Measurements from ENCODE around the gene SLC8A1.

SLC8A1 gene

GRCh38 chr2:40457837-40458236, 5.9 kb upstream of the SLC8A1 start:
- no peak for DNase-seq

- no peak for DNase-seq
These were observed 5.5 kb upstream of the SLC8A1 start for GRCh38 chr2:40457366-40457765.

- no peak for DNase-seq
These were observed 5.0 kb upstream of the SLC8A1 start for GRCh38 chr2:40456926-40457325.

GRCh38 chr2:40455661-40456060, 3.8 kb upstream of the SLC8A1 start:
- DNase-seq, result no peak

GRCh38 chr2:40454321-40454720, 2.4 kb upstream of the SLC8A1 start:
- no peak for DNase-seq

GRCh38 chr2:40452786-40453185, 896 bp upstream of the SLC8A1 start:
- no peak for DNase-seq

DNA sequence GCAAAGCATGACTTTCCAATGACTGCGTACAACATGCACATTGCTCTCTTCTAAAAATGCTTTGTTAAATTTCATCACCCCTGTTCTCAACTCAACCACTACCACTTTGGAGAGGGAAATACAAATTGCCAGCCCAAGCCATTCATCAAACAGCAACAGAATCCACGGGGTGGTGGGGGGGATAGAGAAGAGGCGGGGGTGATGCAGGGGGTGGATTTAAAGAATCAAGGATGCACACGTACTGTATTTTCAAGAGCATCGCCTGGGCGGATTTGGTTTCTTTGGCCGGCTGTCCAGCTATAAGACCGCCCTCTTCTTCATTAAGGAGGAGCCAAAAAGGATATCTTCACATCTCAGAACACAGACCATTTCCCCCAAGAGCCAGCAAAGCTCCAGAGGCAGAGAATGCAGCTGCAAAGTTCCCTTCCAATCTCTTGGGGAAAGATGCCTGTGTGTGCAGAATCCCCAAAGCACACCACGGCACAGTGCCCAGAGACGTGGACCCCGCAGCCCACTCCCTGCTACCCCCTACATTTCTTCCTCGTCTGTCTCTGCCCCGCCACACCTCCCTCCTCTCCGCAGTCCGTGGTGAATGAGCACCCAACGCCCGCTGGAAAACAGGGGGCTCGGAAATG, 977 bp downstream of the SLC8A1 start:
- DNase-seq, result peak; percentile 66

- DNase-seq, result no peak
These were observed 1.7 kb downstream of the SLC8A1 start for GRCh38 chr2:40450066-40450795.

DNA sequence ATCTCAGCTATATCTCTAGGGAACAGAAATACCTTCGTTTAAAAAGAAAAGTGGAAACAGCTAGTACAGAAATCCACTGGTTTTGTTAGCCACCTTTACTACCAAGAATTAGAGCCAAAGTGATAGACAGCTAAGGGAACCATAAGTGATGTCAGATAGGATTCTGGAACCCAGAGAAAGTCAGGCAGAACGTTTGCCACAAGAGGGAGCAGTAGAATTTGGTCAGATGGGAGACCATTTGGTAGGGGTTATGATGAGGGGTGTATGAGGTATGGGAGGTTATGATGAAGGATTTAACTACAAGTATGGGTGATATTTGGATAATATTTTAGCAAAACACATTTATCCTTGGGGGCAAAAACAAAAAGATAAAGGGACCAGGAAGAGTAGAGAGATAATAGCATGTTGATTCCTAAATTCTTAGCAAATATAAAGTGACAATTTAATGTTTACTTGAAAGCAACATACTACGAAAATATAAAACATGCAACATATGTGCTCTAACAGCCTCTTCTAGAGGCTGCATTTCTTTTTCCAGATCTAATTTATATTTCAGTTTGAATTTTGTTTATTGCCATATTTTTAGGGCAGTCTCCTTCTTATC, 3.3 kb downstream of the SLC8A1 start:
- no peak for DNase-seq

DNA sequence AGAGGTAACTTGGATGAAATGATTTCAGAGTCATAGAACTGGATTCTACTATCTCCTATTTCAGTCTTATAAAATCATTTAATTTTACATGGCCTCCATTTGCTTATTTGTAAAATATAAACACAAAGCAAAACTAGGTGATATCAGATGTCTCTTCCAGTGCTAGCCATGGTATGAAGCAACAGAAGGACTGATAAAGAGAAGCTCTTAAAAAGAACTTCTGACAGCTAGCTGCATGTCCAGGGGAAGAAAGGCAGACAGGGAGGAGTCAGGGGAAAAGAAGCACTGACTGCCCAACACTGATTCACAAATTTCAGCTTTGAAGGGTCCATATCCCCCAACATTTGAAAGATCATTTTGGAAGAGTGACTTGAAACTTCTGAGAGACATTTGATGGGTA, 6.4 kb downstream of the SLC8A1 start:
- DNase-seq, result no peak

DNA sequence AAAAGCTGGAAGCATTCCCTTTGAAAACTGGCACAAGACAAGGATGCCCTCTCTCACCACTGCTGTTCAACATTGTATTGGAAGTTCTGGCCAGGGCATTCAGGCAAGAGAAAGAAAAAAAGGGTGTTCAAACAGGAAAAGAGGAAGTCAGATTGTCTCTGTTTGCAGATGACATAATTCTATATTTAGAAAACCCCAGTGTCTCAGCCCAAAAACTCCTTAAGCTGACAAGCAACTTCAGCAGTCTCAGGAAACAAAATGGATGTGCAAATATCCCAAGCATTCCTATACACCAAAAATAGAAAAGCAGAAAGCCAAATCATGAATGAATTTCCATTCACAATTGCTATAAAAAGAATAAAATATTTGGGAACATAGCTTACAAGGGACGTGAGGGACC, 11.1 kb downstream of the SLC8A1 start:
- DNase-seq, result no peak

DNA sequence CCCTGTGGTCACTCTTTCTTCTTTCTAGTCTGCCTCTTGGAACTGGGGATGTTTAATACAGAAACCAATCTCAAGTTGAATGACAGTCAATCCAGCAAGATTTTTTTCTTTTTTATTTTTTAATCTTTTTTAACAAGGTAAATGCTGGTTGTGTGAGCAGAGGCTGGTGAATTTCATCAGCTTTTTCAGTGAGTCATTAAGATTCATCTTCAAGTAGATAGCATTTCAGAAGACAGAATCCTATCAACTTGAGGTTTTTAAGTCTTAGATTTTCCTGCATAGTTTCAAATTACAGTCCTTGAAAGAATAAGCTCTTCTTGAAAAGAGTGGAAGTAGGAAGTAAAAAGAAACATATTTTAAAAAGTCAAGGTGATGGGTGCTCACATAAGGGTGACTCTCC, 12.4 kb downstream of the SLC8A1 start:
- no peak for DNase-seq

DNA sequence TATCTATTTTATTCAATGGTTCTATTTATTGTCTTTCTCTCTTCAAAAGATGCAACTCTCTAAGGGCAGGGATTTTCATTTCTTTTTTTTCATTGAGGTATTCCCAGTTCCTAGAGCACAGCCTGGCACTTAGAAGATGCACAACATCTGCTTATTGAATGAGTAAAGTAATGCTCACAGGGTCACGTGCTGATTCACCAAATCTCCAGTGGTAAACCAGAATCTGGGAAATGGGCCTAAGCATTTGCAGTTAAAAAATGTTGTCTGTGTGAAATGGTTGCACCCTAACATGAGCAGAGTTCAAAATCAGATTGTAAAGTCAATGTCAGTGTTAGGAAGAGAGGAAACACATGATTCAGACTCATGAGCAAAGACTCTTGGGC, 15.8 kb downstream of the SLC8A1 start:
- no peak for DNase-seq

GRCh38 chr2:40435426-40436092, 16.3 kb downstream of the SLC8A1 start:
- no peak for DNase-seq

DNA sequence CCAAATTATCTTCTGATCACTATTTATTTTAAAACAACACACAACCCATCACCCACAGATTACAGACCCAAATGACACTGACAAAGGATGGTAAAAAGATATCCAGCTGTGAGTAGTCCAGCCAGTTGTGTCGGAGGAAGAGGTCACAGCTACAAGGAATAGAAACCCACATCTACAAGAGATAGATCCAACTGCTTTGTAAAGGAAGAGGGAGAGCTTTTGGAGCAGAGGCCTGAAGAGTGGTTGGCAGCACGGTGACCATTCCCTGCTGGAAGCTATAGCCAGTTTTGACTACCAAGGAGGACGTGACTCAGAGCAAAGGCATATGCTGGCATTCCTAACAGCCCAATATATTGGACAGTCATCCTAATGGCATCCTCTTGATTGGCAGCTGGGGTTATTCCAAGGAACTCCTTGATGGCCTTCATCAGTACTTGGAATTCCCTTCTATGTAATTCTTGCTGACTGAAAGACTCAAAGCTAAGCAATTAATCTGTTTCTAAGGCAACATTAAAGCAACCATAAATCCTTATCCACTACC, 17.1 kb downstream of the SLC8A1 start:
- DNase-seq, result no peak

GRCh38 chr2:40433736-40434135, 18.2 kb downstream of the SLC8A1 start:
- no peak for DNase-seq

DNA sequence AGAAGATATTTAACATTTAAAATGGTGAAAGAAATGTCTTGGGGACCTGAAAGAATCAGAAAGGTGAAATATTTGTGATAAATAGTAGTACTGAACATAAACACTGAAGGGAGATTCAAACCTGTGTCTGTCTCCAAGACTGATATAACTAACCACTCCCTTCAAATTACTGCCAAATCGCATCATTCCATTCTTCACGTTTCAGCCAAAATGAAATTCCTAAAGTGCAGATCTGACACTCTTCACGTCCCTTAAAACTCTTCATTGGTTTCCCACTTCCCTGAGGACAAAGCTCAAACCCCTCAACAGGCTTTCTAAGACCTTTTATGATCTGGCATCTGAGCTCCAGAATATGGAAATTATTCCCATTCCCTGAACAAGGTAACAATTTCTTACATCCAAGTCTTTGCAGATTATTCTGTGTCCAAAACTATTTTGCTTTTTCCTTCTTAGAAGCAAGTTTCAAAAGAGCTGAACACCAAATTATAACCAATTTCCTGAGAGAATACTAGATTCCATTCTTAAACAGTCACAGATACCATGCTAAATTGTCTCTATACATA, 18.9 kb downstream of the SLC8A1 start:
- DNase-seq, result no peak

DNA sequence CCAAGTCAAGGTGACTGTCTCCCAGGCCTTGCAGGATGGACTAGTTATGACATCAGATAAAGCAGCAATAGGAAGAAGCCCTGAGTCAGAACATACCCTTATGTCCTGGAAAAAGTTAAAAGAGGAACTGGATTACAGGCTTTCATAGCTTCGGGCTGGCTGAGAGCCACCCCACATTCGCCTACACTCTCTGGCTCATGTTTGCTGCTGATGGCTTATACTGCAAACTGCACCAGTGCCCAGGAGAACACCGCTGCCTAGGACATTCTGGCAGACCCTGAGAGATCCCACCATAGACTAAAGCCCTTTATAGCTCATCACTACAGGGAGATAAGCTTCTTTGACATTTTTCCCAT, 20.3 kb downstream of the SLC8A1 start:
- DNase-seq, result peak; percentile 55

- no peak for DNase-seq
These were observed 20.9 kb downstream of the SLC8A1 start for GRCh38 chr2:40430776-40431599.

DNA sequence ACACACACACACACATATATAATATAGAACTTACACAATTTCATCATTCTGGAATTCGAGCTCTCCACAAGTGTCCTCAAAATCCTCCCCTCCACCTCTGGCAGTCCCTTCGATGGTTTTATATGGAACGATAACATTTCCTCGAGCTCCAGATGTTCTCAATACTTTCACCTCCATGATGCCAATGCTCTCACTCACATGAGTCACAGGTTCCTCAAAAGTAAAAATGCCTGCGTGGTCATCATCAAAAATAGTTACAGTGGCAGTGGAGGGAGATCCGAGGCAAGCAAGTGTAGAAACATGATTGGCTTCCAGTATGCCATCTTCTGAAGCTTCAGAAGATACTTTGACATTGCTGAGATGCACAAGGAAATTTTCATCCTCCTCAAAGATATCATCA, 23.5 kb downstream of the SLC8A1 start:
- DNase-seq, result no peak

GRCh38 chr2:40421631-40422297, 30.1 kb downstream of the SLC8A1 start:
- no peak for DNase-seq

- no peak for DNase-seq
These were observed 31.4 kb downstream of the SLC8A1 start for GRCh38 chr2:40420478-40420877.

Data from left hindlimb (tissue), 1 donor.